Rectal smooth muscle tissue (tissue), 1 donor: ENCODE measurements around the gene SEPHS1.
A peak's percentile ranks its signal among the peaks of the same experiment; 100 is the strongest.

Experiments
- H3K27ac ChIP-seq: one replicate; pipeline ENCODE4 v1.7.0; 2013; ENCODE audit warnings: low read depth, low read length, inconsistent platforms
- H3K27me3 ChIP-seq: one replicate; pipeline ENCODE4 v1.7.0; 2013; ENCODE audit warnings: low read length; ENCODE audit not compliant: control insufficient read depth, insufficient read depth
- H3K36me3 ChIP-seq: one replicate; pipeline ENCODE4 v1.7.0; 2013; ENCODE audit warnings: low read length; ENCODE audit not compliant: control insufficient read depth, insufficient read depth
- H3K4me1 ChIP-seq: one replicate; pipeline ENCODE4 v1.7.0; 2013; ENCODE audit warnings: low read length; ENCODE audit not compliant: control insufficient read depth, insufficient read depth
- H3K4me3 ChIP-seq: one replicate; pipeline ENCODE4 v1.7.0; 2013; ENCODE audit warnings: low read length
- H3K9ac ChIP-seq: one replicate; pipeline ENCODE4 v1.7.0; 2013; ENCODE audit warnings: low read length

SEPHS1 gene

DNA sequence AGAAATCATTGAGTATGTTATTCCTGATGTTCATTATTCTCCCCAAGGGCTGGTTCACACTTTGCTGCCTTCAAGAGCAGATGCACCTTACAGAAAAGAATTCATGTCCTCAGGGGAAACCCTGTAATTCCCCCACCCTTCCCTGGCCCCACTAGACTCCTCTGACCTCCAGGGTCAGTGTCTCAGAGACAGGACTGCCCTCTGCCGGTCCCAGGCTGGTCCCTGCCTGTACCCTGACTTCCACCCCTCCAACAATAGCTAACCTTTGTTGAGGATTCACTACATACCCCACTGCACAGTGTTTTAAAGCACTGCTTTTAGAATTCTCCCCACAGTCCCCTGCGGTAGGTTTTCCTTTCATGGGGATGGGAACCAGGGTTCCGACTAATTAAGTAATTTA lies 4.4 kb upstream of the SEPHS1 start:
- no peak overlapping the region for H3K4me3 ChIP-seq
- peaks cover 2% of the 10 kb centered on the region for H3K4me1 ChIP-seq
- peaks cover 6% of the 10 kb centered on the region for H3K27me3 ChIP-seq
- H3K27ac ChIP-seq, result no peak overlapping the region
- no peaks in the 10 kb centered on the region for H3K36me3 ChIP-seq
- H3K9ac ChIP-seq, result no peak overlapping the region

DNA sequence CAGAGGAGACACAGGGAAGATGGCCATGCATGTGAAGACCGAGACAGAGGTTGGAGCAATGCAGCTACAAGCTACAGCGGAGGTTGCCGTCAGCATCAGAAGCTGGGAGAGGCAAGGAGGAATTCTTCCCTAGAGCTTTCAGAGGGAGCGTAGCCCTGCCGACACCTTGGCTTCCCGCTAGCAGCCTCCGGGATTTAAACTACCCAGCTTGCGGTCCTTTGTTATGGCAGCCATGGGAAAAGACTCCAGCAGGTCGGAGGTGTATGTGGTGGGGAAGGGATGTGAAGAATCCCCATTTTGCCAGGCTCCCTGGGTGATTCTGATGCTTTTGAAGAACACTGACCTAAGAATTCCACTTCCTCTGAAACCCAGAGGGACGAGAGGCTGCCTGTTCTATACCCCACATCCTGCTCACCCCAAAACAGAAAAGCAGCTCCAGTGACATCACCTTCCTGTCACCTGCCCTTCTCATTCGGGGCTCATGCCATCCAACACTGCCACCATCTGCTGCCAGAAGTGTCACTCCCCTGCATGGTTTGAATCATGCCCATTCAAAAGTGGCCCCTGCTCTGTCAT lies 3.3 kb upstream of the SEPHS1 start:
- Histone ChIP-seq H3K36me3 (no peaks in the 10 kb centered on the region), H3K4me1 (peaks cover 2% of the 10 kb centered on the region), H3K27ac (no peak overlapping the region), H3K9ac (no peak overlapping the region), H3K4me3 (no peak overlapping the region), H3K27me3 (peaks cover 6% of the 10 kb centered on the region)

DNA sequence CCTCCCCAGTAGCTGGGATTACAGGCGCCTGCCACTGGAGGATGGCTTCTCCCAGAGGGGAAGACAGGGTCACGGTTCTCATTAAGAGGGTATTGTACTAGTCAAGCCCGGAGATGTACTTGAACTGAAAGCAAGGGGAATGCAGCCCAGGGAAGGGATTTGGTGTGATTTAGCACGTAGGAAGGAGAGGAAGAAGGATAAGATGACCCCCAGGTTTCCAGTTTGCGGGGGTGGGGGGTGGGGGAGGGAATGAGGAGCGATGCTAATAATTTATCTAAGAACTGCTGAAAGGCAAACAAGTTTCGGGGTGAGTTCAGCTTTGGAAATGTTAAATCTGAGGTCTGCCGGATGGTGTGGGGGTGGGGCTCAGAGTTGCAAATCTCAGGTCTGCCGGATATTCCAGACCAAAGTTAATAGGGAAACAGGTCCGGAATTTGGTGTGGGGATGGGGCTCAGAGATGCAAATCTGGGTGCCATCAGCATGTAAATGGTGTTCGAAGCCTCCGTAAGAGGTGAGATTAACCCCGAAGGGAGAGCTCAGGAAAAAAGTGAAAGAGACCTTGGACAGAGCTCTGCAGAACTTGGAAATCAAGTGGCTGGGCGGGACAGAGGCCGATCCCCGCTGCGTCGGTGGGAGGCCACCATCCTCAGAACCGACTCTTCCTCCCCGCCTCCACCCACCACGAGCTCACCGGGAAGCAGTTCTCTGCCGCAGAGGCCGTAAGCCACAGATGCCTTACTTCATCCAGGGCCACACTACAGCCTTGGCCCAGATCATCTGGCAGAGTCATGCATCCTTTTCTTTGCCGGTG lies 1.6 kb upstream of the SEPHS1 start:
- no peaks in the 10 kb centered on the region for H3K36me3 ChIP-seq
- peaks cover 2% of the 10 kb centered on the region for H3K4me1 ChIP-seq
- peak overlapping the region; percentile 41 for H3K27ac ChIP-seq
- no peak overlapping the region for H3K9ac ChIP-seq
- H3K27me3 ChIP-seq, result peaks cover 5% of the 10 kb centered on the region
- H3K4me3 ChIP-seq, result peak overlapping the region; percentile 89

DNA sequence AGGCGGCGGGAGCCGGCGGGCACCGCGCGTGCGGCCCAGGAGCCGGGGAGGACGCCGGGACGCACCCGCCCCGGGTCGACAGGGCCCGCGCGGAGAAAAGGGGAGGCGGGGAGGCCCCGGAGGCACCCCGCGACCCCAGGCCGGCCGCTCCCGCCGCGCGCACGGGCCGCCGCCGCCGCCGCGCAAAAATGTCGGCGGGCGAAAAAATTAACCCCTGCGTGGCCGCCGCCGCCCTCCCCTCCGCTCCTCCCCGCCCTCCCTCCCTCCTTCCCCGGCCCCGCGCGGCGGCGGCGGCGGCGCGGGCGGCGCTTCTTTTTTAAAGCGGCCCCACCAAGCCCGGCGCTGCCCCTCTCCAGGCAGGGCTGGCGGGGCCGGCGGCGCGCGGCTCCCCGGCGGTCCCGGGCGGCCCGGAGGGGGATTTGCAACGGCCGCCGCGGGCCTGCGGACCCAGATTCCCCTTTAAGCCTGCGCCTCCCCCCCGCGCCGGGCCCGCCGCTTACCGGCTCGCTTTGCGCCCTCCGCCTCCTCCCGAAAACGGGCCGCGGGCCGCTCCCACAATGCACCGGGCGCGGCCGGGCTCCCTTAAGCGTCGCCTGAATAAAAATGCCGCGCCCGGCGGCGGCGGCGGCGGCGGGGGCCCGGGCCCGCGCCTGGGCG lies 465 bp downstream of the SEPHS1 start:
- peak overlapping the region; percentile 80 for H3K4me3 ChIP-seq

DNA sequence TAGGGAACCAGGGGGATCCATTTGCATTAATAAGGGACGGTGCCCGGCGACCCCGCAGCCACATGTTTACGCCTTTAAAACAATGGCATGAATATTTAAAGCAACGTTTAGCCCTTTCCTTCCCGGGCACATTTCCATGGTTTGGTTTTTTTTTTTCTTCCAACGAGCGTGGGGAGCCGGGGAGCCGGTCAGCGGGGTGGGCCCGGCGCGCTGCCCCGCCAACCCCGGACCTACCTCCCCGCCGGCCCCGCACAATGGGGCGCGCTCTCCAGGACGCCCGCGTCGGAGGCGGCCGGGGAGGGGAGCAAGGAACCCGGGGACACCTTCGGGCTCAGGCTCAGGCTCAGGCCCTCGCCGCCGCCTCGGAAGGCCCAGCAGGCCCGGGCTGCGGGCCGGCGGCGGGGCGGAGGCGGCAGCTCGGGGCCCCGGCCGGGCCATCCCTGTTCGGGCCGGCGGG lies 1.0 kb downstream of the SEPHS1 start:
- H3K36me3 ChIP-seq, result no peaks in the 10 kb centered on the region
- peak overlapping the region; percentile 80 for H3K4me3 ChIP-seq
- peaks cover 2% of the 10 kb centered on the region for H3K4me1 ChIP-seq
- peak overlapping the region; percentile 80 for H3K9ac ChIP-seq
- no peaks in the 10 kb centered on the region for H3K27me3 ChIP-seq
- H3K27ac ChIP-seq, result peak overlapping the region; percentile 95

More for the DNA sequence above, 465 bp downstream of the SEPHS1 start:
- H3K27ac ChIP-seq, result peak overlapping the region; percentile 95
- peaks cover 2% of the 10 kb centered on the region for H3K27me3 ChIP-seq
- peaks cover 2% of the 10 kb centered on the region for H3K4me1 ChIP-seq
- no peaks in the 10 kb centered on the region for H3K36me3 ChIP-seq
- H3K9ac ChIP-seq, result no peak overlapping the region

DNA sequence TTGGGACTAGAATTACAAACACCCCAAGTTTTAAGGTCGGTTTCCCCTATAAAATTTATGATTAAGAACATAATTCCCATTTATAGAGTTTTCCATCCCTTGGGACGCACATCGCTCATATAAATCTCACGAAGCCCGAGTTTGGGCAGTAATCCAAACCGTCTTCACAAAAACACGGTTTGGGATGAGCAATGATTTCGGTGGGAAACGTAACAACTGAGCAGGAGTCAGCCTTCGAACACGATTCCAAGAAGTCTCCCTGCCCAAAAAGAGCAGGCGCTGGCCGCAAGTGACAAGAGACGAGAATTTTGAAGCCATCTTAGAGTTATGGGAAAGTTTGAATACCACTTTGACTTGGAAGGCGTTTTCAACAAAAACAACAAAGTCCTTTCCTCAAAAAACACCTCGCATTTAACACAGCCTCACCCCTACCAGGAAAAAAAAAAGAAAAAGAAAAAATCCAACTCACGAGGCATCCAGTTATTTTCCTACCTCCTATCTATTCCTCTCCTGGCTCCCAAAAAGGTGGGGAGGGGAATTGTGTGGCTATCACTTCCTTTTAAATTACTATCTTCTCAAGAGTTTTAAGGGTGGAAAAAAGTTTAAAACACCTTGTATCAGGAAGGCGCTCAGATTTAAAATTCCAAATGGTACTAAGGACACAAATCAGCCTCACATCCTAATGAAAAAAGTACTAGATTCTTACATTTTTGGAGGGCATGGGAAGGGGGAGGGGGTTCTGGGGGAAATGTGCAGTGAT lies 1.6 kb downstream of the SEPHS1 start:
- Histone ChIP-seq H3K27ac (peak overlapping the region; percentile 95), H3K4me1 (peaks cover 2% of the 10 kb centered on the region), H3K36me3 (no peaks in the 10 kb centered on the region), H3K9ac (peak overlapping the region; percentile 80), H3K27me3 (no peaks in the 10 kb centered on the region), H3K4me3 (peak overlapping the region; percentile 80)

DNA sequence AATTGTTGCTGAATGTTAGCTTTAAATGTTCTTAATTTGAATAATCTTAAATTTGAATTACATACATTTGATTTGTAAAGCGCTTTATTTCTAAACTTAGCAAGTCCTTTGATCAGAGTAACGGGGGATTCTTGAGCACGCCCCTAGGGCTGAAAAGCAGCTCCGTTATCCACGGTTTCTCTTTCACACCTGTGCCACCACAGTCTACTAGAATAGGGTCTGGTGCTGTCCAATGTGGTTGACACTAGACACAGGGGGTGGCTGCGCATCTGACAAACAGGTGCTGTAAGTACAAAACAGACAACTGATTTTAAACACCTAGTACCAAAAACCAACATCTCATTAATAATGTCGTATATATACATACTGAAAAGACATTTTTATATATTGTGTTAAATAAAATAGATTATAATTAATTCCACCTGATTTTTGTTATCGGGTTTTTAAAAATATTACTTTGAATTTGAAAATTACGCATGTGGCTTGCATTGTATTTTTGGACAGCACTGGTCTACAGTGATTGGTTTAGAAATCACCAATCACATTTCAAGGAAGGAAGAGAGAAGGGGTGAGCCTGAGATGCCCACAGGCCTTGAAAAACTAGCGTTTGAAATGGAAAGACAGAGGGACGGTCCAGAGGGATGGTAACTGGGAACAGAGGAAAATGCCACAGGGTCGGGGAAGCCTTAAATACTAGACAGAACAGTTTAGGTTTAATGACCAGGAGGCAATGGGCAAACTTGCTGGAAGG lies 7.3 kb downstream of the SEPHS1 start:
- no peak overlapping the region for H3K9ac ChIP-seq
- H3K4me1 ChIP-seq, result peaks cover 11% of the 10 kb centered on the region
- H3K27ac ChIP-seq, result no peak overlapping the region
- H3K4me3 ChIP-seq, result no peak overlapping the region
- H3K36me3 ChIP-seq, result no peaks in the 10 kb centered on the region
- no peaks in the 10 kb centered on the region for H3K27me3 ChIP-seq

DNA sequence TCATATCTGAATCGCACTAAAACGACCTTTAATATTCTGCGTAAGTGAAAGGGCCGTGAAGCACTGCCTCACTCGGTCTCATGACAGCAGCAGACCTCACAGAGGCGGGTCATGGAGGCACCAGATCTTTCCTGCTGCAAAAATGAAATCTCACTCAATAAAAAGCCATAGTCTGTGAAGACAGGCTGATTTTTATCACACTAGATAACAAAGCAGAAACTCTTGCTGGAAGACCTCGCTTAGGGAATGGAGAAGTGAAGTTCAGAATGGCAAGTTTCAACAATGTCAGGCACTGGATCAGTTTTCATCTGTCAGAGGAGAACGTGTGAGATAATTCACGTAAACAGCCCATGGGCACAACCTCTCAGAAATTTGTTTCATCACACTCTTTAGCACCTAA lies 8.0 kb downstream of the SEPHS1 start:
- H3K9ac ChIP-seq, result no peak overlapping the region
- no peaks in the 10 kb centered on the region for H3K36me3 ChIP-seq

DNA sequence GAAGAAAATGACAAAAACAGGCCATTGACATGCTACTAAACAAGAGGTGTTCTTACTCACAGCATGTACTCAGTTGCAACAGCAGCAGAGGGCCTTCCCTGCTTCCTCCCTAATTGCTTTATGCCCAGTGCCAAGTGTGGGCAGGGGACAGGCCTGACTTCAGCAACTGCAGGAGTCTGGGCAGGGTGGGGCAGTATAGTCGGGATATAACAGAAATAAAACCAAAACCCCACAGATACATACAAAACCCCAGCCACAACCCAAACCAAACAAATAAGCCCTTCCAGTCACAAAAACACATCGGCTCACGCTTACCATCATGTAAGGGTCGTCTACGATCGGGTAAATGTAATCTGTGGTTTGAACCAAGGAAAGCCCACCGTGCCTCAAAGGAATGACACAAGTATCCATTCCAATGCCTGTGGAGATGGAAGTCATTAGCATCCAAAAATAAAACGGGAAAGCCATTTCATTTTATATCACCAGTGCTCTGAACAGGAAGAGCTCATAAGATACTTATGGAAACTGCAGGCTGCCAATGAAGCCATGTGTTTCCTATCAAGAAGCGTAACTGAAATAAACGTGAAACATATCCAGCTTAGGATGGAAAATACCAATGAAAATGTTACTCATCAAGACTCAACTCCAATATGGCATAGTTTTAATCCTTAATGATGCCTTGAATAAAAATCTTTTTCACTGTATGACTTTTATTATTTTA lies 9.5 kb downstream of the SEPHS1 start:
- Histone ChIP-seq H3K9ac (no peak overlapping the region), H3K36me3 (peaks cover 3% of the 10 kb centered on the region), H3K4me3 (peak overlapping the region; percentile 31), H3K27me3 (no peaks in the 10 kb centered on the region), H3K27ac (no peak overlapping the region), H3K4me1 (peaks cover 11% of the 10 kb centered on the region)

More for the DNA sequence above, 8.0 kb downstream of the SEPHS1 start:
- Histone ChIP-seq H3K4me3 (no peak overlapping the region), H3K27ac (no peak overlapping the region), H3K4me1 (peaks cover 11% of the 10 kb centered on the region), H3K27me3 (no peaks in the 10 kb centered on the region)

DNA sequence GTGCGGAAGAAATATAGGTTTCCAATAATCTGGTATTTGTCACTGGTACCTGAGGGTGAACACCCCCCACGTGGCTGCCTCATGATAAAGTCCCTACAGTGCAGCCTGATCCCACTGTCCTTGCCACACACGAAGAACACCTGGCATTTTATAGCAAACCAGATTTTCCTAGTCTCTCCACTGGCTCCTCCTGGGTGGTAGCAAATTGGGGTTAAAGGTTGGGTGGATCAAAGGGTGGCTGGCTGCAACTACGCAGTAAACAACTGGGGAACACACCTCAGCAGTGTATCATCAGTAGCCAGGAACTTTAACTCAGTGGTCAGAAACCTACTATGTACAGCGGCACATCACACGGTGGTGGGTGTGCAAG lies 10.3 kb downstream of the SEPHS1 start:
- H3K36me3 ChIP-seq, result peaks cover 3% of the 10 kb centered on the region
- peak overlapping the region; percentile 31 for H3K4me3 ChIP-seq
- H3K27ac ChIP-seq, result no peak overlapping the region
- H3K27me3 ChIP-seq, result no peaks in the 10 kb centered on the region
- H3K9ac ChIP-seq, result no peak overlapping the region
- peaks cover 11% of the 10 kb centered on the region for H3K4me1 ChIP-seq

DNA sequence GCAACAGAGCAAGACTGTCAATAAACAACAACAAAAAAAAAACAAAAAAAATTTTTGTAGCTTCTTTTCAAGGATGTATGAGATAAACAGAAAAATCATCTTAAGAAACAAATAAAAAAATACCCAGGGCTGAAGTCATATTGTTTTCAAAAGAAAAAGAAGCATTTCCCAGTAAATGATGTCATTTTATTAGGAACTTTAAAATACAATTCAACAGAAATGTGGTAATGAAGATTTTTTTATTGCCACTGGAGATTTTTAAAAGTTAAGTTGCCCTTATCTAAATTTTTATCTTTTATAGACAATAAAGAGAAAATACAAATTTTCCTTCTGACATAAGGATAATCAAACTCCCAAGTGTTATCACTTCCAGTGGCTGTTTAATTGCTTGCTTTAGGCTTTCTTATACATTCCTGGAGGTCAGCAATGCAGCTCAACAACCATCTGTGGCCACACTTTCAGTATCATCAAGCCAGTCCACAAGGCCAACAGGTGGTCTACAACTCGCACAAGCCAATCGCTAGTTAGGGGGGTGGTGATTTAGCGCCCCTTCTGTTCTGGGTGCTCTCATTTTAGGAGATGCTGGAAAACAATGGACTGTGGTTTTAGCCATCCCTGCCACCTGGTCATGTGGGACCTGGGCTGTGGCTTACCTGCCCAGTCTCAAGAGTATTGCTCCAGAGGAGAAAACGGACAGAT lies 10.8 kb downstream of the SEPHS1 start:
- H3K27ac ChIP-seq, result no peak overlapping the region
- H3K36me3 ChIP-seq, result peaks cover 3% of the 10 kb centered on the region
- H3K4me1 ChIP-seq, result peaks cover 11% of the 10 kb centered on the region
- no peak overlapping the region for H3K9ac ChIP-seq
- H3K4me3 ChIP-seq, result no peak overlapping the region
- H3K27me3 ChIP-seq, result no peaks in the 10 kb centered on the region
